OCI-LY1 (cell line): ENCODE measurements around the gene RALGPS2.
A peak's percentile ranks its signal among the peaks of the same experiment; 100 is the strongest.

Experiments used
- H2AFZ ChIP-seq: fragments of 200-600 bp; sonication (generic), shearing (Covaris generic); 2 replicates; pipeline ENCODE4 v1.6.0; 2014; ENCODE audit warnings: antibody characterized with exemption, mild to moderate bottlenecking, low read length
- H3F3A ChIP-seq: fragments of 200-600 bp; sonication (generic), shearing (Covaris generic); 2 replicates; pipeline ENCODE4 v1.6.0; 2014; ENCODE audit warnings: mild to moderate bottlenecking, antibody characterized with exemption, low read length, moderate library complexity; ENCODE audit not compliant: insufficient read depth
- H3K27ac ChIP-seq: fragments of 200-600 bp; sonication (generic); 2 replicates; pipeline ENCODE4 v1.5.1; 2014; ENCODE audit warnings: low read length, mixed run types, mild to moderate bottlenecking, low read depth; ENCODE audit not compliant: poor library complexity, severe bottlenecking
- H3K27me3 ChIP-seq: fragments of 200-600 bp; sonication (generic); 2 replicates; pipeline ENCODE4 v1.6.0; 2014; ENCODE audit warnings: antibody characterized with exemption, mild to moderate bottlenecking, low read length, moderate library complexity; ENCODE audit not compliant: insufficient read depth
- H3K36me3 ChIP-seq: fragments of 200-600 bp; sonication (generic); 2 replicates; pipeline ENCODE4 v1.6.1; 2014; ENCODE audit warnings: mild to moderate bottlenecking, antibody characterized with exemption, low read length, moderate library complexity, mixed read lengths; ENCODE audit not compliant: insufficient read depth
- H3K4me1 ChIP-seq: fragments of 200-600 bp; sonication (generic); 2 replicates; pipeline ENCODE4 v1.5.1; 2014; ENCODE audit warnings: mild to moderate bottlenecking, low read length, moderate library complexity; ENCODE audit not compliant: insufficient read depth, severe bottlenecking
- H3K4me2 ChIP-seq: fragments of 200-600 bp; sonication (generic), shearing (Covaris generic); 2 replicates; pipeline ENCODE4 v1.6.1; 2014; ENCODE audit warnings: low read length
- H3K4me3 ChIP-seq: fragments of 200-600 bp; sonication (generic); 2 replicates; pipeline ENCODE4 v1.5.1; 2014; ENCODE audit warnings: low read length, low read depth, mild to moderate bottlenecking, mixed read lengths; ENCODE audit not compliant: poor library complexity, severe bottlenecking
- H3K79me2 ChIP-seq: fragments of 200-600 bp; shearing (Covaris generic); 2 replicates; pipeline ENCODE4 v1.6.1; 2016; ENCODE audit warnings: mixed run types, low read length, mixed read lengths; ENCODE audit not compliant: insufficient read depth
- H3K9ac ChIP-seq: fragments of 200-600 bp; sonication (generic), shearing (Covaris generic); 2 replicates; pipeline ENCODE4 v1.6.1; 2014; ENCODE audit warnings: mild to moderate bottlenecking, low read length, mixed read lengths
- H3K9me2 ChIP-seq: fragments of 200-600 bp; sonication (generic), shearing (Covaris generic); 2 replicates; pipeline ENCODE4 v1.6.1; 2014; ENCODE audit warnings: low read depth, mild to moderate bottlenecking, low read length, mixed read lengths
- H3K9me3 ChIP-seq: fragments of 200-600 bp; shearing (Covaris generic); 2 replicates; pipeline ENCODE4 v1.6.1; 2014; ENCODE audit warnings: low read length, mixed read lengths
- H4K20me1 ChIP-seq: fragments of 200-600 bp; sonication (generic), shearing (Covaris generic); 2 replicates; pipeline ENCODE4 v1.6.0; 2016; ENCODE audit warnings: mild to moderate bottlenecking, low read length; ENCODE audit not compliant: insufficient read depth
- EZH2 ChIP-seq: fragments of 200-600 bp; sonication (generic), shearing (Covaris generic); IDR thresholded peaks from 2 replicates; pipeline ENCODE4 v1.8.0; 2017; ENCODE audit warnings: borderline replicate concordance, mixed run types, mild to moderate bottlenecking, antibody characterized with exemption, low read length, moderate library complexity, mixed read lengths
- TF ChIP-seq, protein P1 (sequence below): fragments of 200-600 bp; sonication (generic), shearing (Covaris generic); IDR thresholded peaks from 2 replicates; pipeline ENCODE4 v1.5.1; 2017; ENCODE audit warnings: mild to moderate bottlenecking, antibody characterized with exemption, low read length, moderate library complexity, mixed read lengths

The RALGPS2 gene, protein sequence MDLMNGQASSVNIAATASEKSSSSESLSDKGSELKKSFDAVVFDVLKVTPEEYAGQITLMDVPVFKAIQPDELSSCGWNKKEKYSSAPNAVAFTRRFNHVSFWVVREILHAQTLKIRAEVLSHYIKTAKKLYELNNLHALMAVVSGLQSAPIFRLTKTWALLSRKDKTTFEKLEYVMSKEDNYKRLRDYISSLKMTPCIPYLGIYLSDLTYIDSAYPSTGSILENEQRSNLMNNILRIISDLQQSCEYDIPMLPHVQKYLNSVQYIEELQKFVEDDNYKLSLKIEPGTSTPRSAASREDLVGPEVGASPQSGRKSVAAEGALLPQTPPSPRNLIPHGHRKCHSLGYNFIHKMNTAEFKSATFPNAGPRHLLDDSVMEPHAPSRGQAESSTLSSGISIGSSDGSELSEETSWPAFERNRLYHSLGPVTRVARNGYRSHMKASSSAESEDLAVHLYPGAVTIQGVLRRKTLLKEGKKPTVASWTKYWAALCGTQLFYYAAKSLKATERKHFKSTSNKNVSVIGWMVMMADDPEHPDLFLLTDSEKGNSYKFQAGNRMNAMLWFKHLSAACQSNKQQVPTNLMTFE

DNA sequence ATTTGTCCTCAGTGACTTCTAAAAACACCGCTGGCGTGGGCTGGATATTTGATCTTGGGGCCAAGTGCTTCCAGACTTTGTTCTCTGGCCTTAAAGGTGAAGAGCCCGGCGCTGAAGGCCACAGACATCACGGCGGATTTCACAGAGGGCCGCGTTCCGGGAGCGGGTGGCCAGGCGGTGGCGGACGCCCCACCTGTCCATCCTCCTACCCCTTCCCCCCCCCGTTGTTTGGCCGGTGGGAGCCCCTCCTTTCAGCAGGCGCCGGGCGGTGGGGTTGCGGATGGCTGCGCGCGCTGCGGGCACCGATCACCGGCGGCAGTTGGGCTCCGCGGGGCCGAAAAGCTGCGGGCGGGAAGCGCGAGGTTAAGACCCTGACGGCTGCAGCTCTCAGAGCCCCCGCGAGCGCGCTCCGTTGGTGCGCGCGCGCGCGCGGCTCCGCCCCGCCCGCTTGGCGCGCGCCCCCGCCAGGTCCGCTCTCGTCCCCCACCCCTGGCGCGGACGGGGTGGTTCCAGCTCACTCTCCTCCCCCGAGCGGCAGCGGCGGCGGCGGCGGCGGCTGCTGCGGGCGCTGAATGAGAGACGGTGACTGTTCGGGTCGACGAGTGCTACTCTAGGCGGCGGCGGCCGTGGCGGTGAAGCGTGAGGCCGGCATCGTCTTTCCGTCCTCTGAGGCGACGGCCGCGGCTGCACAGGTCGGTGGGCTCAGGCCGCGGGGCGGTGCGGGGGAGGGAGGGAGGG lies at the start of gene RALGPS2:
TSS of gene RALGPS2 (plus strand) at position 517 of the 738 bp plus-strand sequence. CDS start 51,521 bp downstream, outside the sequence.
- H3K9ac ChIP-seq: peak within 1 kb of the TSS; percentile 67
- H3K9me3 ChIP-seq: no peaks in the 10 kb centered on the region
- peak within 1 kb of the TSS; percentile 95 for H3K4me2 ChIP-seq
- 0 out of 2 replicates have a peak, but pooled peaks cover under 1% of the 10 kb centered on the region for H3F3A ChIP-seq
- peak within 1 kb of the TSS; percentile 92 for H3K27ac ChIP-seq
- H3K9me2 ChIP-seq: no peaks in the 10 kb centered on the region
- peaks cover 43% of the 10 kb centered on the region for H3K79me2 ChIP-seq
- peak within 1 kb of the TSS; percentile 90 for H3K4me3 ChIP-seq
- H3K36me3 ChIP-seq: peaks cover 44% of the 10 kb centered on the region
- H3K4me1 ChIP-seq: peaks cover 60% of the 10 kb centered on the region
- H3K27me3 ChIP-seq: no peaks in the 10 kb centered on the region
- H2AFZ ChIP-seq: no peak within 1 kb of the TSS
- no peaks in the 10 kb centered on the region for H4K20me1 ChIP-seq
- TF ChIP-seq, protein P1, sequence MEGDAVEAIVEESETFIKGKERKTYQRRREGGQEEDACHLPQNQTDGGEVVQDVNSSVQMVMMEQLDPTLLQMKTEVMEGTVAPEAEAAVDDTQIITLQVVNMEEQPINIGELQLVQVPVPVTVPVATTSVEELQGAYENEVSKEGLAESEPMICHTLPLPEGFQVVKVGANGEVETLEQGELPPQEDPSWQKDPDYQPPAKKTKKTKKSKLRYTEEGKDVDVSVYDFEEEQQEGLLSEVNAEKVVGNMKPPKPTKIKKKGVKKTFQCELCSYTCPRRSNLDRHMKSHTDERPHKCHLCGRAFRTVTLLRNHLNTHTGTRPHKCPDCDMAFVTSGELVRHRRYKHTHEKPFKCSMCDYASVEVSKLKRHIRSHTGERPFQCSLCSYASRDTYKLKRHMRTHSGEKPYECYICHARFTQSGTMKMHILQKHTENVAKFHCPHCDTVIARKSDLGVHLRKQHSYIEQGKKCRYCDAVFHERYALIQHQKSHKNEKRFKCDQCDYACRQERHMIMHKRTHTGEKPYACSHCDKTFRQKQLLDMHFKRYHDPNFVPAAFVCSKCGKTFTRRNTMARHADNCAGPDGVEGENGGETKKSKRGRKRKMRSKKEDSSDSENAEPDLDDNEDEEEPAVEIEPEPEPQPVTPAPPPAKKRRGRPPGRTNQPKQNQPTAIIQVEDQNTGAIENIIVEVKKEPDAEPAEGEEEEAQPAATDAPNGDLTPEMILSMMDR: no peak
- no peak for TF ChIP-seq EZH2

DNA sequence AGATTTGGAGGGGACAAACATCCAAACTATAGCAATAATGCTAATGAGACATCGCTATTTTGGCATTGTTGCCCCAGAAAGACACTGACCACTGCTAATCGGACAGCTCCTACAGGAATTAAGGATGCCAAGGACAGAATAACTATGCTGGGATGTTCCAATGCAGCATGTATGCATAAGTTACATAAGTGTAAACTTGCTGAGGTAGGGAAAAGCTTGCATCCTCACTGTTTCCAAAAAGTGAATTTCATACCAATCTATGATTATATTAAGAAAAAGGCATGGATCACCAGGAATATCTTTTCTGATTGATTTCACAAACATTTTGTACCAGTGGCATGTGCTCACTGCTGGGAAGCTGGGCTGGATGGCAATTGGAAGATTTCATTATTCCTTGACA lies 45.8 kb upstream of the RALGPS2 start:
- peaks cover 89% of the 10 kb centered on the region for H3K36me3 ChIP-seq
- no peak overlapping the region for H3K27ac ChIP-seq
- H3K9me3 ChIP-seq: peaks cover 16% of the 10 kb centered on the region
- no peaks in the 10 kb centered on the region for H3K9me2 ChIP-seq
- no peaks in the 10 kb centered on the region for H3F3A ChIP-seq
- no peak overlapping the region for H3K9ac ChIP-seq
- no peaks in the 10 kb centered on the region for H3K27me3 ChIP-seq
- H3K4me2 ChIP-seq: no peak overlapping the region
- H3K4me3 ChIP-seq: no peak overlapping the region
- peaks cover 39% of the 10 kb centered on the region for H3K4me1 ChIP-seq
- no peaks in the 10 kb centered on the region for H4K20me1 ChIP-seq
- no peak for TF ChIP-seq EZH2
- TF ChIP-seq, protein P1: no peak
- H3K79me2 ChIP-seq: peaks cover 66% of the 10 kb centered on the region
- H2AFZ ChIP-seq: no peak overlapping the region

DNA sequence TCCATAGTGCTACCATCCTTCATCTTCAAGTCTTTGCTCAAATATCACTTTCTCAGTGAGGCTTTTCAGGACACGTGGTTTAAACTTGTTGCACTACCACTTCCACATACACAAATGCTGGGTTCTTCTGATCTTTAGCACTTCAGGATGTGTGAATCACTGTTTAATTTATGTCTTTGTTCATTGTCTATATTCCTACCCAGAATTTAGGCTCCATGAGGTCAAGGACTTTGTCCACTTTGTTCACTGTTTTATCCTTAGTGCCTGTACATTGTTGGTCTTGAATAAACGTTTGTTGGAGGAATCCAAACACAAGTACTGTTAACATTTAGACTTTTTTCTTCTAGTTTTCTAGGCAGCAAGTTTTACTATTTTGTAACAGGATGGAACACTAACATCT lies 42.6 kb upstream of the RALGPS2 start:
- H3K4me2 ChIP-seq: no peak overlapping the region
- H4K20me1 ChIP-seq: no peaks in the 10 kb centered on the region
- TF ChIP-seq EZH2: no peak
- TF ChIP-seq, protein P1: no peak
- no peak overlapping the region for H3K9ac ChIP-seq
- H3K27me3 ChIP-seq: no peaks in the 10 kb centered on the region
- no peaks in the 10 kb centered on the region for H3K9me2 ChIP-seq
- peaks cover 65% of the 10 kb centered on the region for H3K79me2 ChIP-seq
- H3K27ac ChIP-seq: peak overlapping the region; percentile 31
- no peak overlapping the region for H3K4me3 ChIP-seq
- H3K36me3 ChIP-seq: peaks cover 87% of the 10 kb centered on the region
- no peaks in the 10 kb centered on the region for H3F3A ChIP-seq
- H2AFZ ChIP-seq: no peak overlapping the region
- H3K9me3 ChIP-seq: peaks cover 9% of the 10 kb centered on the region; the same call in 1 of the 2 replicates
- H3K4me1 ChIP-seq: peaks cover 55% of the 10 kb centered on the region
